HG03196 (cell line): ENCODE results near the gene XYLB.
A peak's percentile ranks its signal among the peaks of the same experiment; 100 is the strongest.

ENCODE experiments used
- ATAC-seq: cut with Tn5 transposase; IDR thresholded peaks from one replicate; pipeline ENCODE4 v1.9.1; 2021; ENCODE audit not compliant: unreplicated experiment

XYLB gene

GRCh38 chr3:38453075-38453912 is 106.7 kb downstream of the XYLB start, which contains the start of gene ACVR2B:
Gene ACVR2B, plus strand, starts transcription at chr3:38453890. Its CDS starts 433 bp downstream, at chr3:38454323.
- peak; percentile 48 for ATAC-seq

GRCh38 chr3:38453913-38454177 is 107.3 kb downstream of the XYLB start:
- no peak for ATAC-seq

GRCh38 chr3:38454178-38454883 is 107.7 kb downstream of the XYLB start:
- ATAC-seq: peak; percentile 35

- ATAC-seq: no peak
Observed at GRCh38 chr3:38454884-38455638, 108.5 kb downstream of the XYLB start.

- no peak for ATAC-seq
Observed at GRCh38 chr3:38455639-38456430, 109.2 kb downstream of the XYLB start.

- no peak for ATAC-seq
Observed at GRCh38 chr3:38457111-38458003, 110.8 kb downstream of the XYLB start.

GRCh38 chr3:38458796-38459498 is 112.4 kb downstream of the XYLB start:
- ATAC-seq: no peak

GRCh38 chr3:38459499-38460048 is 113.0 kb downstream of the XYLB start:
- no peak for ATAC-seq

GRCh38 chr3:38460377-38461270 is 114.0 kb downstream of the XYLB start:
- ATAC-seq: no peak
